Activated CD8-positive, alpha-beta memory T cell treated with anti-CD3 and anti-CD28 coated beads, Interleukin-2, amount 50 U/mL, for 4 hours (primary cell): Measurements from ENCODE around the gene DEPDC1B.
"Not testable (repeated sequence)": the region's sequence is repeated elsewhere in the genome, so short reads cannot be mapped to it uniquely, and the experiment has no call there.

Experiments used
- DNase-seq: peaks from one replicate; pipeline ENCODE4 v3.0.0-alpha.2; 2020

DEPDC1B gene

DNA sequence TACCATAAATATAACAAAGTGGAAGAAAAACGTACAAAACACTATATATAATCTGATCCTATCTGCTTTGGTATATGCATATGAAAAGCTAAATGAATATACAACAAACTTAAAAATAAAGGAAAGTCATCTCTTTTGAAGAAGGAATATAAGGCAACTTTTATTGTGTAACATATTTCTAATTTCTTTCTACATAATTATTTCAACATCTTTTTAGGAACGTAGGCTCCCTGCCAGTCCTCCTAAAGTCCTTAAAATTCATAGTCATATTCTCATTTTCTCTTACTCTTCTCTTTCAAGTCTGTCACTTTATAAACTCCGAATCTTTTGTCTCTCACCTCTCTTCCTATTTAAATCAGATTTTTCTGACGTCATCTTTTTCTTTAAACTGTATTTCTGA is 9.6 kb downstream of the DEPDC1B start:
- no peak for DNase-seq

- DNase-seq: no peak
Observed at GRCh38 chr5:60688980-60689379, 11.0 kb downstream of the DEPDC1B start.

- no peak for DNase-seq
Observed at GRCh38 chr5:60687927-60688720, 11.8 kb downstream of the DEPDC1B start.

- no peak for DNase-seq
Observed at GRCh38 chr5:60686157-60686556, 13.8 kb downstream of the DEPDC1B start.

- no peak for DNase-seq
Observed at GRCh38 chr5:60685700-60686099, 14.3 kb downstream of the DEPDC1B start.

GRCh38 chr5:60685028-60685427 is 14.9 kb downstream of the DEPDC1B start:
- no peak for DNase-seq

DNA sequence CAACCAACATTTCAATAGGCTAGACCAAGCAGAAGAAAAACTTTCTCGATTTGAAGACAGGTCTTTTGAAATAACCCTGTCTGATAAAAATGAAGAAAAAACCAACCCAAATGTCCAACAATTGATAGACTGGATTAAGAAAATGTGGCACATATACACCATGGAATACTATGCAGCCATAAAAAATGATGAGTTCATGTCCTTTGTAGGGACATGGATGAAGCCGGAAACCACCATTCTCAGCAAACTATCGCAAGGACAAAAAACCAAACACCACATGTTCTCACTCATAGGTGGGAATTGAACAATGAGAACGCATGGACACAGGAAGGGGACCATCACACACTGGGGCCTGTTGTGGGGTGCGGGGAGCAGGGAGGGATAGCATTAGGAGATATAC is 18.0 kb downstream of the DEPDC1B start:
- DNase-seq: not testable (repeated sequence)

GRCh38 chr5:60679816-60680215 is 20.1 kb downstream of the DEPDC1B start:
- DNase-seq: no peak

GRCh38 chr5:60677850-60678664 is 21.9 kb downstream of the DEPDC1B start:
- no peak for DNase-seq

DNA sequence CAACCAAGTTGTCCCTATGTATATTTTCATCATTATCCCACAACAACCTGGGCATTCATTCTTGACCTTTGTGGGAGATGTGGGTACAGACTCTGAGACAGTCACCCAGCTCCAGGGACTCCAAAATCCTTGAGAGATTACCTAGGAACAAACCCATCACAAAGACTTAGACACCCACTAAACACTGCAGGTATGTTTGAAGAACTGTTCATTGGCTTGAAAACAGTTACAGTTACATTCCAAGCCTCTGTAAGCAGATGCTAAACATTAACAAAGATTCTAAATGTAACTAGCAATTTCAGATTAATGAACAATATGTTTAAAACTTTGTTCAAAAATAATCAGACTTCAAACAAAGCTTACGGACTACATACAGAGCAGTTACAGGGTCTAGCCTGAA is 24.7 kb downstream of the DEPDC1B start:
- no peak for DNase-seq

- no peak for DNase-seq
Observed at GRCh38 chr5:60674251-60675069, 25.5 kb downstream of the DEPDC1B start.

GRCh38 chr5:60673334-60673733 is 26.6 kb downstream of the DEPDC1B start:
- DNase-seq: no peak

GRCh38 chr5:60672693-60673264 is 27.2 kb downstream of the DEPDC1B start:
- no peak for DNase-seq

DNA sequence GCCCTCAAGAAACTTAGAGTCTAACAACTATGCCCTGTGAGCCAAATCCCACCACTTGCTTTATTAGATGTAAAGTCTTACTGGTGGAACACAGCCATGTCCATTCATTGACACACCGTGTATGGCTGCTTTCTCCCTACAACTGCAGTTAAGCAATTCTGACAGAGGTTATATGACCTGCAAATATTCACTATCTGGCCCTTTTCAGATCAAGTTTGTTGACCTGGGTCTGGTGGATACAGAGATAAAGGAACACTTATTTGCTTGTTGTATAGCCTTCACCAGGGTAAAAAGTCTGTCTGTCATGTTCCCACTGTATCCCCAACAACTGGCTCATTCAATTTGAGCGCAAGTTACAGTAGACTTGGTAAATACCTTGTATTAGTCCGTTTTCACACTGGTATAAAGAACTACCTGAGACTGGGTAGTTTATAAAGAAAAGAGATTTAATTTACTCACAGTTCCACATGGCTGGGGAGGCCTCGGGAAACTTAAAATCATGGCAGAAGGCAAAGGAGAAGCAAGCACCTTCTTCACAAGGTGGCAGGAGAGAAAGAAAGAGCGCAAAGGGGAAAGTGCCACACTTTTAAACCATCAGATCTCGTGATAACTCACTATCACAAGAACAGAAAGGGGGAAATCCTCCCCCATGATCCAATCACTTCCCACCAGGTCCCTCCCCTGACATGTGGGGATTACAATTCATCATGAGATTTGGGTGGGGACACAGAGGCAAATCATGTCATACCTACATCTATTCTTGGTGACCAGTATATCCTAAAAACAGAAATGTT is 27.9 kb downstream of the DEPDC1B start:
- no peak for DNase-seq

DNA sequence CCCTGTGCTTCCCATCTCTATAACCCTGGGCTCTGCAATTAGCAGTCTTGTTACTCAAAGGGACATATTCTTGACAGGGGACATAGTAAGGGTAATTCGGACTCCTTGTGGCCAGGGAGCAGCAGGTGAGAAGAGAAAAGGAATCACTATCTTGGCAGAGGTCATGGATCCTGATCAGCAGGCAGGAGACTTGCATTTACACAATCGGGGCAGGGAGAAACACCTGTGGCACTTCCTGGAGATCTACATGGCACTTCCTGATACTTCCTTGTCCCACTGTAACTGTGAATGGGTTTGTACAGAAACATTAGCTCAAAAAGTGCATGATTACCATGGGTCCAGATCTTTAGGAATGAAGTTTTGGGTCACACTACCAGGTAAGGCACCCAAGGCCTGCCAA is 29.2 kb downstream of the DEPDC1B start:
- DNase-seq: no peak

DNA sequence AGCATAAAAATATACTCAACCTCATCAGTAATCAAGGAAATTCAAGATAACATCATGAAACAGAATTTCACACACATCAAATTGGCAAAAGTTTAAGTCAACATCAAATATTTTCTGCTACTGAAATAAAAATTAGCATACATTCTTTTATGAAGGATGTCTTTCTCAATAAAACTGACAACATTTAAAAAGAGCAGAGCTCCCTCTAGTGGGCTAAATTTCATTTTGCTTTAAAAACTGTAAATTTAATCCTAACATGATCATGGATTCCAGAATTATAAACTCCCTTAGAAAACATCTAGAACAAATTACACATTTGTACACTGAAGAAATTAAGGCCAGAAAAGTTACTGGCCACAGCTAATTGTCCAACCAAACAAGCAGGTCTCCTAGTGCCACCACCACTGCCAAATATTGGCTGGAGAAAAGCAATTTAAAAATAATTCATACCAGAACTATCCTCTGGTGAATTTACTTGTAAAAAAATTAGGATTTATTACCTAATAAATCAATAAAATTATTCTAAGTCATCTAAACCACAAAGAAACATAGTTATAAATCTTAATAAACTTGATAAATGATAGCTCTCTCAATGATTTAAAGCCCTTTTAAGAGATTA is 31.2 kb downstream of the DEPDC1B start:
- DNase-seq: no peak

DNA sequence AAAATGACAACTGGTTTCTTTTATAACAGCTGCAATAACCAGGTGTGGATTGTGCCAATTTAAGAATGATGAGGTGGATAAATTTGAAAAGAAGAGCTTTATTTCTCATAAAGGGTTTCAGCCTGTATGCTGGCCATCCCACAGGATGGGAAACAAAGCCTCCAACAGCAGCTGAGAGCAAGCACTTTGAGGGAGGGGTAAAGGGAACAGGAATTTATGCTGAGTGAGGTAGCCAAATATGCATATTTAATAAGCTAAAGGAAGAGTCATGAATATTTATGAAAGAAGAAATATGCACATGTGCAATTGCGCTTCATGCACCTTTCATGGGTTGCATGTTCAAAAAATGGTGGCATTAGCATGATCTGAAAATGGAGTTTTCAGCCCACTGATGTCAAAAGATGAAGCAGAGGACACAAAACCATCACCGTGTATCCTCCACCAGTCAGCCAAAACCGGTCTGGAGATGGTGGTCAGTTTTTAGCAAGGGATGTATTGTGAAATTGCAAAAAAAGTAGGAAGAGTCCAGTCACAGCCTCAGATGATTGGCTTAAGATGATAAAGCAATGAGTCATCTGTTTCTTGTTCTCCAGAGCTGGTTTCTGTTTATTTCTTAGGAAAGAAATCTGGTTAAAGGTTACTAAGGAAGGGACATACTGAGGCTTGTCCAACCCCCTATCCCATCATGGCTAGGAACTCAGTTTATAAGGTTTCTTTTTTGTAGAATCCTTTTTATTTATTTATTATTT is 47.9 kb downstream of the DEPDC1B start:
- no peak for DNase-seq

DNA sequence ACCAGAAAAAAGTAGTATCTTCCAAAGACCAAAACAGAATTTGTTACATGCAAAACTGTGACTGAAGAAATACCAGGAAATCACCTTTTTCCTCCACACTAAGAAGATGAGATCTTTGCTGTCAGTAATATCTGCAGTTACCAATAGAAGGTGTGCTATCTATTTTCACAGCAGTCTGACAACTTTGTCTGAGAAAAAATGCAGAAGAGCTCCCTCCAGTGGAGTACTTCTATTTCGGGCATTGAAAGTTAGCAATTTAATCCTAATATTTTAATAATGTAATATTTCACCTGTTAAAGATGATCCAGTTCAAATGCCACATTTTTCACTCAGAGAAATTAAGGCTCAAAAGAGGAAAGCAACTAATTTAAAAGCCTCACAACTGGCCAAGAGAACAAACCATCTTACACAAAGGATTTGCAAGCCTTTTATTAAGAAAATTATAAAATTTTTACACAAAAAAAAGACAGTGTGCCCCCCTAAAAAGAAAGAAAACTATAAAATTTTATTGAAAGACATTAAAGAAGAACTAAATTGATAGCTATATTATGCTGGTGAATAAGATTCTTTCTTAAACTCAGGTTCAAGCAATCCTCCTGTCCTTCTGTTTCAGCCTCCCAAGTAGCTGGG is 50.6 kb downstream of the DEPDC1B start:
- no peak for DNase-seq

DNA sequence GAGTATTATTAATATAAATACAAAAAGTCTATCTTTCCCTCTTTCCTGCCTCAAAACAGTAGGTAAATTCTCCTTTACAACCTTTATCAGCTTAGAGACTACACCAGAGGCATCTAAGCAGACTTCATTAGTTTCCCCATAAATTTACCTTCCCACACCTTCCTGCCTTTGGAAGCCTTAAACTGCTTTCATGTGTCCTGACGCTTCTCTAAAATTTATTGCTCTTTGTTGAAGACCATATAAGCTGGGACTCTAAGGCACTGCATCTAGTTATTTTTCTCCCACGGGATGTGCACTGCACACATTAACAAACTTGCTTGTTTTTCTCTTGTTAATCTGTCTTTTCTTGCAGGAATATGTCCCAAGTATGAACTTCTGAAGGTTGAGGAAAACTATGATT is 51.8 kb downstream of the DEPDC1B start:
- DNase-seq: no peak

DNA sequence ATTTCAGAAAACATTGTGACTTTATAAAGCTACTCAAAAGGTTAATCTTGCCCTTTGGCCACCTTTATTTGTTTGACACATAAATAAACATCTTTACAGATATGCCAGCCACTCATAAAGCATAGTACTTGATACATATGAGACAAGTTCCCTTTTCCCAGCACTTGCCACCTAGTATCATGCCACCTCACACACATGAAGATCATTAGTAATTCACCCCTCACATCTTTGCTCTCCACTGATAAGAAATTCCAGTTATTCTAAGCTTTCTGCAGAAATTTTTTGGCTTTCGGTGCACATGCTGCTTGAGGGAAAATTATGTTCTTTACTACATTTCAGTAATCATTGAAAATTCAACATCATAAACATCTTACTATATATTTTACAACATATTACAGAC is 59.1 kb downstream of the DEPDC1B start:
- no peak for DNase-seq
